ENCODE results near the gene CYS1.

DNA sequence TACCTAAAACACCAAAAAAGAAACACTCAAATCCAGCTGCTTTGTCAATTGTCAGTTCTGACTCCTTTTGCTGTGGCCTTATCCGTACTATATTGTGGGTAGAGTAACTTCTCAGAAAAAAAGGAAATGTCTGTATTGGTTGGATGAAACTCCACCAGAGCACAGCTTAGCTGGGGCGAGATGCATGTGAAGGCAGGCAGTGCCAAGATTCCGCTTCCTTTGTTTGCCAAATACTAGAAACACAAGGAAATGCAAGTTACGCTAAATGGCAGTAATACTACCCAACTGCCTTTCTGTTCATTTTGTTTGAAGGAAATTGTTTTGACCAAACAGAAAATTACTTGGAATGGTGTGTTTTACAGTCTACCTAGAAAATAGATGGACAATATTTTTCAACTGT is 26.9 kb downstream of the CYS1 start:
- TF ChIP-seq CTCF (IDR thresholded peaks at IDR 0.05) (no peak), POLR2A (IDR thresholded peaks at IDR 0.05) (no peak)

All from suprapubic skin (tissue), 3 donors.